GM12872 (cell line): ENCODE measurements around the gene MICALL1.

Experiments
- CTCF ChIP-seq: IDR thresholded peaks from 3 replicates; pipeline ENCODE4 v1.5.1; 2011; ENCODE audit warnings: low read depth, mild to moderate bottlenecking, low read length, moderate library complexity; ENCODE audit not compliant: insufficient read depth

The MICALL1 gene

GRCh38 chr22:37990301-37990700, 84.2 kb downstream of the MICALL1 start:
- TF ChIP-seq CTCF: no peak

GRCh38 chr22:37990862-37991261, 84.8 kb downstream of the MICALL1 start:
- TF ChIP-seq CTCF: no peak

- no peak for TF ChIP-seq CTCF
Measured at GRCh38 chr22:37991731-37992442, 85.8 kb downstream of the MICALL1 start.
